ENCODE data around the gene PEF1. TPM values are rescaled to one million over a fixed set of nuclear protein-coding genes. Genes with fewer than 3 reads are reported as not detected.

The PEF1 gene
- total and polyA plus RNA-seq, 2 of the 8 experiments (the other 6 are each of a cell fraction or from before 2014, with no cell fraction given), result 35.2 to 69.2 TPM

DNA sequence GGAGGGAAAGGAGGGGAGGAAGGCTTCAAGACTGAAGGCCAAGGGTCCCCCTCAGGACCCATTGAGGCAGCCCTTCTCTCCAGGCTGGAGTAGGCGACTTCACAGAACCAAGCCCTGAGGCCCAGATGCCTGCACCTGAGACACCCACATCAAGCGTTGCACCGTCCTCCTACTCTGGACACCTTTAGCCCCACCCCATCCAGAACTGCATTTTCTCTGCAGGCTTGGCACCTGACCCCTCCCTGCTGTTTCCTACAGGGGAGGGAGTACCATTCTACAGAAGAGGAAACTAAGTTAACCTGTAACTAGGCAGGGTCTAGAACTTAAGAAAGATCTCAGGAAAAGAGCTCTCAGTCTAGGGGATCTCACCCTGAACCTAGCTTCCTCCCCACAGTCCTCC lies 12.0 kb downstream of the PEF1 start:
- DNase-seq (ENCODE audit: low read depth in 1 of 2, low spot score in 2 of 2), result no peak
- peaks cover 0 to 5% of the 10 kb centered on the region in 2 experiments for H4K20me1 ChIP-seq (replicated peaks in 1 of 2; ENCODE audit: control insufficient read depth in 1 of 2, insufficient read depth in 2 of 2, low read length in 2 of 2)
- no peak overlapping the region for H4K91ac ChIP-seq (replicated peaks; ENCODE audit: insufficient read length, low read length)
- H2BK12ac ChIP-seq (ENCODE audit: low read depth, low read length), result no peak overlapping the region
- WGBS, 2 experiments (ENCODE audit: extremely low coverage in 1 of 2, insufficient coverage in 1 of 2, insufficient read length in 1 of 2, insufficient replicate concordance in 2 of 2, low coverage in 1 of 2, low lambda C conversion rate in 2 of 2, missing lambda C conversion rate in 1 of 2), result 95% methylated on average over 3 of the region's 3 CpGs; no CpG with 5 or more reads in 1 of the 2 experiments
- no peak overlapping the region for H4K8ac ChIP-seq (ENCODE audit: extremely low read depth, insufficient read depth, low read length)
- peaks cover 0 to 16% of the 10 kb centered on the region in 2 experiments; a peak in 1 of 4 replicates for H3K79me2 ChIP-seq (ENCODE audit: control insufficient read depth in 1 of 2, insufficient read depth in 2 of 2, low read length in 2 of 2)
- TF ChIP-seq POLR2AphosphoS5 (IDR thresholded peaks at IDR 0.05; ENCODE audit: low read depth, low read length), result no peak
- TF ChIP-seq SIX5 (IDR thresholded peaks at IDR 0.05; ENCODE audit: low read depth, low read length), result no peak
- TF ChIP-seq KDM1A (IDR thresholded peaks at IDR 0.05; ENCODE audit: borderline replicate concordance, low read length), result no peak
- no peak for TF ChIP-seq EZH2 (IDR thresholded peaks at IDR 0.05; ENCODE audit: low read depth, low read length, severe bottlenecking)
- TF ChIP-seq, protein P1, sequence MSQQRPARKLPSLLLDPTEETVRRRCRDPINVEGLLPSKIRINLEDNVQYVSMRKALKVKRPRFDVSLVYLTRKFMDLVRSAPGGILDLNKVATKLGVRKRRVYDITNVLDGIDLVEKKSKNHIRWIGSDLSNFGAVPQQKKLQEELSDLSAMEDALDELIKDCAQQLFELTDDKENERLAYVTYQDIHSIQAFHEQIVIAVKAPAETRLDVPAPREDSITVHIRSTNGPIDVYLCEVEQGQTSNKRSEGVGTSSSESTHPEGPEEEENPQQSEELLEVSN (IDR thresholded peaks at IDR 0.05), result no peak
- TF ChIP-seq NRF1 (IDR thresholded peaks at IDR 0.05; ENCODE audit: low read depth, low read length), result no peak
- no peak for TF ChIP-seq TAF1 (IDR thresholded peaks at IDR 0.05; ENCODE audit: low read depth, low read length)
- TF ChIP-seq BACH1 (IDR thresholded peaks at IDR 0.05; ENCODE audit: low read length), result no peak
- TF ChIP-seq SP4 (IDR thresholded peaks at IDR 0.05; ENCODE audit: low read length), result no peak
- no peak overlapping the region for H2AK5ac ChIP-seq (ENCODE audit: low read depth, low read length)
- H3K79me1 ChIP-seq (ENCODE audit: low read depth, low read length), result peaks cover 10% of the 10 kb centered on the region; the same call in 1 of the 2 replicates
- H2AFZ ChIP-seq (ENCODE audit: low read length), result no peak overlapping the region
- H3K23me2 ChIP-seq (ENCODE audit: low read depth, low read length), result no peaks in the 10 kb centered on the region
- H3K4me2 ChIP-seq (ENCODE audit: insufficient read depth in 1 of 2, low read depth in 2 of 2, low read length in 2 of 2), result no peak overlapping the region
- H3K23ac ChIP-seq (ENCODE audit: insufficient read length), result no peak overlapping the region
- ChIA-PET POLR2A (ENCODE audit: partially characterized antibody) (interaction anchor here (0.8 to 4.3 kb wide), 4 partner anchors 10 to 14 kb away, joined by 3 to 31 read pairs (median 3); partner anchors contain the start of gene PEF1), CTCF (ENCODE audit: partially characterized antibody) (interaction anchor here (0.8 to 8.6 kb wide), 29 partner anchors 8 to 164 kb away, joined by 3 to 40 read pairs (median 5); partner anchors contain the start of gene PEF1)
- no peak overlapping the region for H3K18ac ChIP-seq (ENCODE audit: extremely low read depth, low read length)
- H3K27ac ChIP-seq (ENCODE audit: low read depth, low read length), result no peak overlapping the region
- H3K9me3 ChIP-seq (ENCODE audit: insufficient read depth in 2 of 2, low read depth in 1 of 2, low read length in 1 of 2), result no peaks in the 10 kb centered on the region
- H3K14ac ChIP-seq (ENCODE audit: insufficient read length), result no peak overlapping the region
- H3K4me1 ChIP-seq (replicated peaks in 1 of 4; ENCODE audit: control insufficient read depth in 3 of 4, insufficient read depth in 4 of 4, low read length in 3 of 4), result no peaks in the 10 kb centered on the region
- H3K9ac ChIP-seq (replicated peaks in 1 of 4; ENCODE audit: extremely low read depth in 1 of 4, low read depth in 3 of 4, low read length in 3 of 4), result no peak overlapping the region
- no peaks in the 10 kb centered on the region for H3K27me3 ChIP-seq (replicated peaks in 1 of 4; ENCODE audit: control insufficient read depth in 3 of 4, extremely low read depth in 1 of 4, insufficient read depth in 3 of 4, low read length in 3 of 4)
- H2BK120ac ChIP-seq (replicated peaks; ENCODE audit: low read depth, low read length), result no peak overlapping the region
- H3K56ac ChIP-seq (replicated peaks; ENCODE audit: insufficient read length, low read depth, low read length), result no peak overlapping the region
- H4K5ac ChIP-seq (ENCODE audit: insufficient read length, low read depth, low read length), result no peak overlapping the region
- no peak overlapping the region for H2BK15ac ChIP-seq (ENCODE audit: low read length)
- no peak overlapping the region for H3K4ac ChIP-seq (replicated peaks; ENCODE audit: insufficient read length, low read depth, low read length)
- H2BK20ac ChIP-seq (ENCODE audit: low read length), result no peak overlapping the region
- H2BK5ac ChIP-seq (ENCODE audit: low read depth, low read length), result no peak overlapping the region
- FAIRE-seq, result no peak
- no peak overlapping the region for H3K4me3 ChIP-seq (ENCODE audit: extremely low read depth in 1 of 4, insufficient read depth in 2 of 4, low read depth in 3 of 4, low read length in 4 of 4)
- H3K36me3 ChIP-seq (ENCODE audit: control insufficient read depth in 2 of 4, insufficient read depth in 4 of 4, low read length in 3 of 4), result peaks cover 3 to 21% (median 11%) of the 10 kb centered on the region in 4 experiments; a peak in 7 of 8 replicates
